Natural killer cell (primary cell): ENCODE data around the gene ARID1B. TPM values are rescaled to one million over a fixed set of nuclear protein-coding genes. Genes with fewer than 3 reads are reported as not detected.
A peak's percentile ranks its signal among the peaks of the same experiment; 100 is the strongest.

ENCODE experiments used
- ATAC-seq, 3 donors: fragments of 150-1000 bp in 2 of 3; fragments of 200-7000 bp in 1 of 3; cut with Tn5 transposase; 1 replicate in 1 of 3; 2 replicates in 2 of 3; pipeline ENCODE4 v1.10.0; 2021; ENCODE audit warnings: mild to moderate bottlenecking in 2 of 3, moderate library complexity in 2 of 3
- DNase-seq, 2 donors: peaks; one replicate each; pipeline versions ENCODE4 v3.0.0 to v3.0.0-alpha.2; 2013 to 2021; ENCODE audit warnings: mixed read lengths in 1 of 2
- H3K27ac ChIP-seq: one replicate; pipeline ENCODE4 v1.5.1; 2013; ENCODE audit warnings: mild to moderate bottlenecking, low read length
- H3K27me3 ChIP-seq: one replicate; pipeline ENCODE4 v1.6.1; 2013; ENCODE audit warnings: low read length; ENCODE audit not compliant: control insufficient read depth, insufficient read depth
- H3K36me3 ChIP-seq: one replicate; pipeline ENCODE4 v1.6.1; 2013; ENCODE audit warnings: low read length; ENCODE audit not compliant: control insufficient read depth, insufficient read depth
- H3K4me1 ChIP-seq: one replicate; pipeline ENCODE4 v1.6.1; 2013; ENCODE audit warnings: low read length; ENCODE audit not compliant: control insufficient read depth, insufficient read depth
- H3K4me3 ChIP-seq: one replicate; pipeline ENCODE4 v1.5.1; 2013; ENCODE audit warnings: low read length
- H3K9me3 ChIP-seq: one replicate; pipeline ENCODE4 v1.6.1; 2013; ENCODE audit warnings: low read length; ENCODE audit not compliant: control insufficient read depth, insufficient read depth
- H3K27ac Mint-ChIP-seq, 2 donors: one replicate each; pipeline ENCODE4 v1.8.0; 2022; ENCODE audit warnings: mild to moderate bottlenecking in 2 of 2, mixed read lengths in 2 of 2, moderate library complexity in 1 of 2
- H3K27me3 Mint-ChIP-seq, 2 donors: one replicate each; pipeline ENCODE4 v1.8.0; 2022; ENCODE audit warnings: low read depth in 2 of 2, mixed read lengths in 2 of 2
- H3K36me3 Mint-ChIP-seq: one replicate; pipeline ENCODE4 v1.8.0; 2022; ENCODE audit warnings: mixed read lengths
- H3K4me1 Mint-ChIP-seq, 2 donors: one replicate each; pipeline ENCODE4 v1.8.0; 2022; ENCODE audit warnings: mixed read lengths in 2 of 2
- H3K4me3 Mint-ChIP-seq: one replicate; pipeline ENCODE4 v1.8.0; 2022; ENCODE audit warnings: mild to moderate bottlenecking, moderate library complexity, mixed read lengths
- H3K9me3 Mint-ChIP-seq, 2 donors: one replicate each; pipeline ENCODE4 v1.8.0; 2022; ENCODE audit warnings: mixed read lengths in 2 of 2
- CTCF ChIP-seq: fragments of 200-600 bp; IDR thresholded peaks from one replicate; pipeline ENCODE4 v1.8.0; 2022; ENCODE audit warnings: antibody characterized with exemption
- whole genome bisulfite sequencing: methylation state at CpG from one replicate; pipeline ENCODE4 v1.1.7; 2013; ENCODE audit warnings: missing lambda C conversion rate; ENCODE audit not compliant: insufficient coverage; 5-methylcytosine and 5-hydroxymethylcytosine counted together
- intact Hi-C: fragments of 100-400 bp; cut with micrococcal nuclease; formaldehyde crosslinking; loops from one replicate; pipeline ENCODE4 v1.14.2; 2022
- total RNA-seq, 4 donors: library from RNA; stranded (reverse); fragments of 120-200 nt in 1 of 4; gene quantifications; one replicate each; pipeline versions ENCODE4 v1.2.3 to v1.2.4, GENCODE V29; 2013 to 2022

The ARID1B gene
- total RNA-seq, 3 donors from 2014 or later (not counting 1 experiment from before 2014, with no cell fraction given): 180 to 201 (median 189) TPM

- H3K27ac Mint-ChIP-seq: peak overlapping the region in 1 of 2 donors; percentile 9
- H3K27me3 Mint-ChIP-seq: no peaks in the 10 kb centered on the region
- Histone ChIP-seq H3K36me3 (no peaks in the 10 kb centered on the region), H3K9me3 (no peaks in the 10 kb centered on the region), H3K4me3 (no peak overlapping the region), H3K27me3 (no peaks in the 10 kb centered on the region), H3K27ac (no peak overlapping the region), H3K4me1 (peaks cover 33% of the 10 kb centered on the region)
- H3K4me1 Mint-ChIP-seq: peaks cover 91 to 95% of the 10 kb centered on the region in 2 donors
- WGBS: 76% methylated on average over 8 of the region's 9 CpGs
- TF ChIP-seq CTCF: no peak
- H3K36me3 Mint-ChIP-seq: no peaks in the 10 kb centered on the region
- ATAC-seq (no peak), DNase-seq (peak in 1 of 2 donors; percentile 28)
- no peaks in the 10 kb centered on the region for H3K9me3 Mint-ChIP-seq
- no peak overlapping the region for H3K4me3 Mint-ChIP-seq
- intact Hi-C loops: loop anchor here (5.0 kb wide), 1 partner anchor 70 kb away; no protein-coding TSS in a partner anchor
Measured at GRCh38 chr6:156852147-156852857, 75.1 kb downstream of the ARID1B start.

GRCh38 chr6:156852858-156853216, 75.7 kb downstream of the ARID1B start:
- Mint-ChIP-seq H3K9me3 (no peaks in the 10 kb centered on the region), H3K4me3 (no peak overlapping the region), H3K27ac (peak overlapping the region in 1 of 2 donors; percentile 9), H3K4me1 (peaks cover 91 to 95% of the 10 kb centered on the region in 2 donors), H3K36me3 (no peaks in the 10 kb centered on the region), H3K27me3 (no peaks in the 10 kb centered on the region)
- H3K4me3 ChIP-seq: no peak overlapping the region
- DNase-seq (no peak), ATAC-seq (no peak)
- no peaks in the 10 kb centered on the region for H3K9me3 ChIP-seq
- H3K4me1 ChIP-seq: peaks cover 35% of the 10 kb centered on the region
- H3K27ac ChIP-seq: no peak overlapping the region
- no peaks in the 10 kb centered on the region for H3K36me3 ChIP-seq
- TF ChIP-seq CTCF: no peak
- no peaks in the 10 kb centered on the region for H3K27me3 ChIP-seq
- intact Hi-C loops: loop anchor here (5.0 kb wide), 1 partner anchor 71 kb away; no protein-coding TSS in a partner anchor
- WGBS: 100% methylated on average over 1 of the region's 1 CpG

DNA sequence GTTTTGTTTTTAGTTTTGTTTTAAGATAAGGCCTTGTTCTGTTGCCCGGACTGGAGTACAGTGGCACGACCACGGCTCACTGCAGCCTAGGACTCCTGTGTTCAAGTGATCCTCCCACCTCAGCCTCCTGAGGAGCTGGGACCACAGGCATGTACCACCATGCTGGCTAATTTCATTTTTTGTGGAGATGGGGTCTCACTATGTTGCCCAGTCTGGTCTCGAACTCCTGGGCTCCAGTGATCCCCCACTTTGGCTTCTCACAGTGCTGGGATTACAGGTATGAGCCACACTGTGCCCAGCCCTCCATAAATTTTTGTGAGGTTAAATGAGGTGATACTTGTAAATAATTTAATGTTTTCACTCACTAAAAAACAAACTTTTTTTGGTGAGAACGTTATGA, 76.6 kb downstream of the ARID1B start:
- no peak overlapping the region for H3K27ac ChIP-seq
- H3K27ac Mint-ChIP-seq: peak overlapping the region in 1 of 2 donors; percentile 49
- no peak for ATAC-seq

More for the DNA sequence above, 76.6 kb downstream of the ARID1B start:
- peaks cover 31% of the 10 kb centered on the region for H3K4me1 ChIP-seq
- no peak for DNase-seq
- no peaks in the 10 kb centered on the region for H3K9me3 Mint-ChIP-seq
- no peak overlapping the region for H3K4me3 ChIP-seq
- intact Hi-C loops: loop anchor here (5.0 kb wide), 1 partner anchor 71 kb away; no protein-coding TSS in a partner anchor
- no peaks in the 10 kb centered on the region for H3K27me3 ChIP-seq
- H3K36me3 ChIP-seq: no peaks in the 10 kb centered on the region
- H3K4me1 Mint-ChIP-seq: peaks cover 89 to 90% of the 10 kb centered on the region in 2 donors
- H3K9me3 ChIP-seq: no peaks in the 10 kb centered on the region
- no peaks in the 10 kb centered on the region for H3K36me3 Mint-ChIP-seq
- WGBS: 91% methylated on average over 4 of the region's 5 CpGs
- H3K27me3 Mint-ChIP-seq: no peaks in the 10 kb centered on the region
- no peak for TF ChIP-seq CTCF
- no peak overlapping the region for H3K4me3 Mint-ChIP-seq
